Cardiac fibroblast (primary cell): ENCODE data around the gene LRP5.
"Not testable (repeated sequence)": the region's sequence is repeated elsewhere in the genome, so short reads cannot be mapped to it uniquely, and the experiment has no call there.

Experiments
- DNase-seq, 2 donors: peaks; one replicate each; pipeline versions ENCODE4 v3.0.0 to v3.0.0-alpha.2; 2010; ENCODE audit warnings: low read depth in 2 of 2
- H3K4me3 ChIP-seq, 2 donors: replicated peaks in 1 of 2; 1 replicate in 1 of 2; 2 replicates in 1 of 2; pipeline ENCODE4 v1.5.1; 2011; ENCODE audit warnings: low read depth in 2 of 2, low read length in 2 of 2, mild to moderate bottlenecking in 2 of 2, moderate library complexity in 1 of 2
- CTCF ChIP-seq: IDR thresholded peaks from one replicate; pipeline ENCODE4 v1.5.1; 2011; ENCODE audit warnings: low read depth, mild to moderate bottlenecking, low read length, inconsistent platforms

Gene LRP5

GRCh38 chr11:68432874-68433273 is 120.5 kb downstream of the LRP5 start:
- H3K4me3 ChIP-seq = no peak overlapping the region
- no peak for DNase-seq
- no peak for TF ChIP-seq CTCF

DNA sequence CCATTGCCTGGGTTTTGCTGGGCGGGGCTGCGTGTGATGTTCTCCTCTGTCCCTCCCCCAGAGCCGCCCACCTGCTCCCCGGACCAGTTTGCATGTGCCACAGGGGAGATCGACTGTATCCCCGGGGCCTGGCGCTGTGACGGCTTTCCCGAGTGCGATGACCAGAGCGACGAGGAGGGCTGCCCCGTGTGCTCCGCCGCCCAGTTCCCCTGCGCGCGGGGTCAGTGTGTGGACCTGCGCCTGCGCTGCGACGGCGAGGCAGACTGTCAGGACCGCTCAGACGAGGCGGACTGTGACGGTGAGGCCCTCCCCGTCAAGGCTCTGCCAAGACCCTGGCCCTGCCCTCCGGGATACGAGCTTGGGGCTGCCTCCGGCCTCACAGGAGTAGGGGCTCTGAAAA is 121.2 kb downstream of the LRP5 start:
- H3K4me3 ChIP-seq = no peak overlapping the region
- no peak for TF ChIP-seq CTCF
- no peak for DNase-seq

GRCh38 chr11:68434159-68434558 is 121.8 kb downstream of the LRP5 start:
- not testable (repeated sequence) for H3K4me3 ChIP-seq, DNase-seq

GRCh38 chr11:68436162-68436888 is 123.9 kb downstream of the LRP5 start:
- no peak for TF ChIP-seq CTCF
- H3K4me3 ChIP-seq = no peak overlapping the region
- DNase-seq = no peak

GRCh38 chr11:68436985-68437926 is 124.9 kb downstream of the LRP5 start:
- no peak overlapping the region for H3K4me3 ChIP-seq
- peak; percentile 52 for TF ChIP-seq CTCF
- DNase-seq = peak; percentile 86 to 94

- DNase-seq = no peak
- H3K4me3 ChIP-seq = no peak overlapping the region
- TF ChIP-seq CTCF = no peak
These were observed 125.7 kb downstream of the LRP5 start for GRCh38 chr11:68437927-68438657.
